Activated T-helper 17 cell treated with anti-CD3 and anti-CD28 coated beads, Interleukin-2, amount 50 U/mL, for 72 hours (primary cell): ENCODE measurements around the gene SNAI3. TPM values are rescaled to one million over a fixed set of nuclear protein-coding genes. Genes with fewer than 3 reads are reported as not detected.
"Not testable (repeated sequence)": the region's sequence is repeated elsewhere in the genome, so short reads cannot be mapped to it uniquely, and the experiment has no call there.

Experiments
- ATAC-seq: fragments of 150-1000 bp; cut with Tn5 transposase; replicated peaks from 2 replicates; pipeline ENCODE4 v1.10.0; 2021; ENCODE audit warnings: mild to moderate bottlenecking, moderate library complexity
- H3K27ac Mint-ChIP-seq: one replicate; pipeline ENCODE4 v1.8.0; 2022; ENCODE audit warnings: mixed read lengths
- H3K27me3 Mint-ChIP-seq: one replicate; pipeline ENCODE4 v1.8.0; 2022; ENCODE audit warnings: mixed read lengths
- H3K36me3 Mint-ChIP-seq: one replicate; pipeline ENCODE4 v1.8.0; 2022; ENCODE audit warnings: low read depth, mild to moderate bottlenecking, mixed read lengths
- H3K4me1 Mint-ChIP-seq: one replicate; pipeline ENCODE4 v1.8.0; 2022; ENCODE audit warnings: mixed read lengths
- H3K4me3 Mint-ChIP-seq: one replicate; pipeline ENCODE4 v1.8.0; 2022; ENCODE audit warnings: mild to moderate bottlenecking, mixed read lengths
- H3K9me3 Mint-ChIP-seq: one replicate; pipeline ENCODE4 v1.8.0; 2022; ENCODE audit warnings: mixed read lengths
- total RNA-seq, 2 donors: library from RNA; stranded (reverse); gene quantifications; one replicate each; pipeline ENCODE4 v1.2.3, GENCODE V29; 2022

The SNAI3 gene
- total RNA-seq, 2 donors from 2014 or later, result 5.9 to 6.7 TPM

- peak; percentile 73 for ATAC-seq
- Mint-ChIP-seq H3K27me3 (no peaks in the 10 kb centered on the region), H3K27ac (peak overlapping the region; percentile 76), H3K4me3 (peak overlapping the region; percentile 75), H3K4me1 (peaks cover 17% of the 10 kb centered on the region), H3K36me3 (peaks cover 11% of the 10 kb centered on the region), H3K9me3 (no peaks in the 10 kb centered on the region)
Measured at GRCh38 chr16:88681709-88682451, 4.4 kb downstream of the SNAI3 start.

- Mint-ChIP-seq H3K9me3 (no peaks in the 10 kb centered on the region), H3K36me3 (peaks cover 11% of the 10 kb centered on the region), H3K27ac (peak overlapping the region; percentile 76), H3K27me3 (no peaks in the 10 kb centered on the region), H3K4me1 (peaks cover 17% of the 10 kb centered on the region), H3K4me3 (peak overlapping the region; percentile 75)
- ATAC-seq, result no peak
Measured at GRCh38 chr16:88681084-88681680, 5.1 kb downstream of the SNAI3 start.

GRCh38 chr16:88680554-88681083, 5.7 kb downstream of the SNAI3 start:
- Mint-ChIP-seq H3K27me3 (no peaks in the 10 kb centered on the region), H3K9me3 (no peaks in the 10 kb centered on the region), H3K36me3 (peaks cover 11% of the 10 kb centered on the region), H3K4me3 (peak overlapping the region; percentile 75), H3K4me1 (peaks cover 17% of the 10 kb centered on the region), H3K27ac (no peak overlapping the region)
- no peak for ATAC-seq

GRCh38 chr16:88678224-88678979, 7.9 kb downstream of the SNAI3 start:
- no peak overlapping the region for H3K4me3 Mint-ChIP-seq
- no peak for ATAC-seq
- no peaks in the 10 kb centered on the region for H3K27me3 Mint-ChIP-seq
- peaks cover 11% of the 10 kb centered on the region for H3K36me3 Mint-ChIP-seq
- no peaks in the 10 kb centered on the region for H3K9me3 Mint-ChIP-seq
- no peak overlapping the region for H3K27ac Mint-ChIP-seq
- H3K4me1 Mint-ChIP-seq, result peaks cover 10% of the 10 kb centered on the region

- Mint-ChIP-seq H3K4me1 (peaks cover 10% of the 10 kb centered on the region), H3K27me3 (no peaks in the 10 kb centered on the region), H3K27ac (no peak overlapping the region), H3K9me3 (no peaks in the 10 kb centered on the region), H3K36me3 (peaks cover 11% of the 10 kb centered on the region), H3K4me3 (no peak overlapping the region)
- ATAC-seq, result no peak
Measured at GRCh38 chr16:88677721-88678120, 8.6 kb downstream of the SNAI3 start.

- H3K4me1 Mint-ChIP-seq, result peaks cover 4% of the 10 kb centered on the region
- ATAC-seq, result no peak
- H3K9me3 Mint-ChIP-seq, result no peaks in the 10 kb centered on the region
- H3K36me3 Mint-ChIP-seq, result peaks cover 11% of the 10 kb centered on the region
- no peak overlapping the region for H3K27ac Mint-ChIP-seq
- no peaks in the 10 kb centered on the region for H3K27me3 Mint-ChIP-seq
- H3K4me3 Mint-ChIP-seq, result no peak overlapping the region
Measured at GRCh38 chr16:88676502-88677242, 9.6 kb downstream of the SNAI3 start.

- Mint-ChIP-seq H3K4me3 (no peak overlapping the region), H3K4me1 (no peaks in the 10 kb centered on the region)
- no peak for ATAC-seq
Measured at GRCh38 chr16:88673716-88674379, 12.5 kb downstream of the SNAI3 start.

GRCh38 chr16:88672776-88673175, 13.5 kb downstream of the SNAI3 start:
- Mint-ChIP-seq H3K27ac (no peak overlapping the region), H3K36me3 (no peaks in the 10 kb centered on the region), H3K9me3 (no peaks in the 10 kb centered on the region), H3K4me1 (no peaks in the 10 kb centered on the region), H3K27me3 (no peaks in the 10 kb centered on the region), H3K4me3 (no peak overlapping the region)
- ATAC-seq, result no peak

More at GRCh38 chr16:88673716-88674379, 12.5 kb downstream of the SNAI3 start:
- no peaks in the 10 kb centered on the region for H3K36me3 Mint-ChIP-seq
- no peaks in the 10 kb centered on the region for H3K27me3 Mint-ChIP-seq
- no peaks in the 10 kb centered on the region for H3K9me3 Mint-ChIP-seq
- peak overlapping the region; percentile 33 for H3K27ac Mint-ChIP-seq

- Mint-ChIP-seq H3K36me3 (no peaks in the 10 kb centered on the region), H3K27me3 (no peaks in the 10 kb centered on the region), H3K9me3 (no peaks in the 10 kb centered on the region), H3K4me1 (no peaks in the 10 kb centered on the region), H3K27ac (no peak overlapping the region), H3K4me3 (no peak overlapping the region)
- no peak for ATAC-seq
Measured at GRCh38 chr16:88671806-88672205, 14.5 kb downstream of the SNAI3 start.

- H3K27ac Mint-ChIP-seq, result no peak overlapping the region
- no peaks in the 10 kb centered on the region for H3K27me3 Mint-ChIP-seq
- no peak for ATAC-seq
Measured at GRCh38 chr16:88669980-88670379, 16.3 kb downstream of the SNAI3 start.

GRCh38 chr16:88669493-88669892, 16.8 kb downstream of the SNAI3 start:
- H3K27me3 Mint-ChIP-seq, H3K27ac Mint-ChIP-seq, H3K4me3 Mint-ChIP-seq, ATAC-seq, H3K9me3 Mint-ChIP-seq, H3K36me3 Mint-ChIP-seq, H3K4me1 Mint-ChIP-seq: not testable (repeated sequence)

More at GRCh38 chr16:88669980-88670379, 16.3 kb downstream of the SNAI3 start:
- no peaks in the 10 kb centered on the region for H3K36me3 Mint-ChIP-seq
- H3K4me3 Mint-ChIP-seq, result no peak overlapping the region
- H3K9me3 Mint-ChIP-seq, result no peaks in the 10 kb centered on the region
- no peaks in the 10 kb centered on the region for H3K4me1 Mint-ChIP-seq

- no peaks in the 10 kb centered on the region for H3K9me3 Mint-ChIP-seq
- no peaks in the 10 kb centered on the region for H3K4me1 Mint-ChIP-seq
- no peaks in the 10 kb centered on the region for H3K36me3 Mint-ChIP-seq
- no peak overlapping the region for H3K27ac Mint-ChIP-seq
- H3K27me3 Mint-ChIP-seq, result no peaks in the 10 kb centered on the region
- H3K4me3 Mint-ChIP-seq, result no peak overlapping the region
- no peak for ATAC-seq
Measured at GRCh38 chr16:88667461-88667860, 18.8 kb downstream of the SNAI3 start.

- H3K4me3 Mint-ChIP-seq, result no peak overlapping the region
- no peak overlapping the region for H3K27ac Mint-ChIP-seq
- H3K4me1 Mint-ChIP-seq, result peaks cover 11% of the 10 kb centered on the region
- ATAC-seq, result no peak
- H3K36me3 Mint-ChIP-seq, result no peaks in the 10 kb centered on the region
- no peaks in the 10 kb centered on the region for H3K9me3 Mint-ChIP-seq
- no peaks in the 10 kb centered on the region for H3K27me3 Mint-ChIP-seq
Measured at GRCh38 chr16:88665570-88665969, 20.7 kb downstream of the SNAI3 start.

- no peaks in the 10 kb centered on the region for H3K9me3 Mint-ChIP-seq
- no peak for ATAC-seq
- peaks cover 11% of the 10 kb centered on the region for H3K4me1 Mint-ChIP-seq
- no peak overlapping the region for H3K27ac Mint-ChIP-seq
- no peaks in the 10 kb centered on the region for H3K27me3 Mint-ChIP-seq
- peak overlapping the region; percentile 40 for H3K4me3 Mint-ChIP-seq
- peaks cover 2% of the 10 kb centered on the region for H3K36me3 Mint-ChIP-seq
Measured at GRCh38 chr16:88665148-88665547, 21.2 kb downstream of the SNAI3 start.
